ENCODE data around the gene CASP1.
"Not testable (repeated sequence)": the region's sequence is repeated elsewhere in the genome, so short reads cannot be mapped to it uniquely, and the experiment has no call there.

GRCh38 chr11:105069749-105070148 lies 34.8 kb upstream of the CASP1 start:
- not testable (repeated sequence) for TF ChIP-seq CTCF (IDR thresholded peaks at IDR 0.05; ENCODE audit: low read depth, low read length); EZH2phosphoT487 (IDR thresholded peaks at IDR 0.05; ENCODE audit: low read depth)
